ENCODE data around the gene REP15. TPM values are rescaled to one million over a fixed set of nuclear protein-coding genes. Genes with fewer than 3 reads are reported as not detected.

REP15 gene
- total and polyA plus RNA-seq, 12 donors, result 3.2 to 10.6 (median 5.9) TPM

- no peaks in the 10 kb centered on the region for H3K9me3 ChIP-seq
- peaks cover 0 to 39% (median 27%) of the 10 kb centered on the region in 9 donors for H3K4me1 ChIP-seq
- DNase-seq (no peak), ATAC-seq (peak in 2 of 8 donors; percentile 45 to 51)
- H3K36me3 ChIP-seq, result peaks cover 0 to 87% (median 35%) of the 10 kb centered on the region in 9 donors
- intact Hi-C loops (cut with DNase I), result no loop called here
- WGBS, 2 donors, result 62 to 73% methylated on average over 2 of the region's 2 CpGs
- TF ChIP-seq CTCF (IDR thresholded peaks at IDR 0.05), result no peak
- no peak overlapping the region for H3K4me3 ChIP-seq
- peak overlapping the region in 2 of 10 donors; percentile 5 to 34 for H3K27ac ChIP-seq
- no peaks in the 10 kb centered on the region for H3K27me3 ChIP-seq
These were observed 21.3 kb upstream of the REP15 start for GRCh38 chr12:27674989-27675388.

- Histone ChIP-seq H3K4me1 (no peaks in the 10 kb centered on the region), H3K36me3 (peaks cover 4 to 100% (median 66%) of the 10 kb centered on the region in 9 donors), H3K27ac (no peak overlapping the region), H3K27me3 (no peaks in the 10 kb centered on the region), H3K9me3 (no peaks in the 10 kb centered on the region), H3K4me3 (no peak overlapping the region)
- DNase-seq, result no peak
- no peak for ATAC-seq
- no peak for TF ChIP-seq CTCF (IDR thresholded peaks at IDR 0.05)
- intact Hi-C loops (cut with DNase I), result loop anchor here in 2 of 10 donors (10.0 kb wide), 2 partner anchors 346 to 366 kb away; partner anchors contain the start of gene BMAL2 (in 1 of the 2)
These were observed 15.6 kb upstream of the REP15 start for GRCh38 chr12:27680619-27681018.

GRCh38 chr12:27682534-27682933, 13.7 kb upstream of the REP15 start:
- Histone ChIP-seq H3K27ac (no peak overlapping the region), H3K36me3 (peaks cover 4 to 100% (median 67%) of the 10 kb centered on the region in 9 donors), H3K4me1 (no peaks in the 10 kb centered on the region), H3K27me3 (no peaks in the 10 kb centered on the region), H3K9me3 (no peaks in the 10 kb centered on the region), H3K4me3 (no peak overlapping the region)
- 98 to 99% methylated on average over 2 of the region's 2 CpGs for WGBS, 2 donors
- DNase-seq, result no peak
- TF ChIP-seq CTCF (IDR thresholded peaks at IDR 0.05), result no peak
- intact Hi-C loops (cut with DNase I), result loop anchor here in 2 of 10 donors (10.0 kb wide), 2 partner anchors 348 to 368 kb away; partner anchors contain the start of gene BMAL2 (in 1 of the 2)
- ATAC-seq, result no peak

GRCh38 chr12:27685274-27685673, 11.0 kb upstream of the REP15 start:
- TF ChIP-seq CTCF (IDR thresholded peaks at IDR 0.05), result no peak
- H3K36me3 ChIP-seq, result peaks cover under 1 to 100% (median 74%) of the 10 kb centered on the region in 9 donors
- peak in 1 of 8 donors; percentile 55 for ATAC-seq

More at GRCh38 chr12:27685274-27685673, 11.0 kb upstream of the REP15 start:
- H3K27me3 ChIP-seq, result no peaks in the 10 kb centered on the region
- no peak overlapping the region for H3K4me3 ChIP-seq
- DNase-seq, result no peak
- WGBS, 2 donors, result 91 to 96% methylated on average over 2 of the region's 2 CpGs
- no peak overlapping the region for H3K27ac ChIP-seq
- H3K4me1 ChIP-seq, result no peaks in the 10 kb centered on the region
- intact Hi-C loops (cut with DNase I), result loop anchor here in 2 of 10 donors (10.0 kb wide), 2 partner anchors 350 to 370 kb away; partner anchors contain the start of gene BMAL2 (in 1 of the 2)
- no peaks in the 10 kb centered on the region for H3K9me3 ChIP-seq
